IgD-negative memory B cell (primary cell): Measurements from ENCODE around the gene IVD. TPM values are rescaled to one million over a fixed set of nuclear protein-coding genes. Genes with fewer than 3 reads are reported as not detected.
"Not testable (repeated sequence)": the region's sequence is repeated elsewhere in the genome, so short reads cannot be mapped to it uniquely, and the experiment has no call there.

Experiments used
- H3K27ac Mint-ChIP-seq, 3 donors: one replicate each; pipeline ENCODE4 v1.8.0; 2020 to 2022; ENCODE audit warnings: mild to moderate bottlenecking in 3 of 3, mixed read lengths in 3 of 3, moderate library complexity in 1 of 3
- H3K27me3 Mint-ChIP-seq: one replicate; pipeline ENCODE4 v1.8.0; 2021; ENCODE audit warnings: mixed read lengths
- H3K36me3 Mint-ChIP-seq: one replicate; pipeline ENCODE4 v1.8.0; 2020; ENCODE audit warnings: mild to moderate bottlenecking, mixed read lengths
- H3K4me1 Mint-ChIP-seq, 3 donors: one replicate each; pipeline ENCODE4 v1.8.0; 2020 to 2022; ENCODE audit warnings: mixed read lengths in 3 of 3, mild to moderate bottlenecking in 1 of 3
- H3K4me3 Mint-ChIP-seq, 4 donors: one replicate each; pipeline ENCODE4 v1.8.0; 2020 to 2022; ENCODE audit warnings: mild to moderate bottlenecking in 4 of 4, mixed read lengths in 4 of 4, moderate library complexity in 3 of 4
- H3K9me3 Mint-ChIP-seq, 3 donors: one replicate each; pipeline ENCODE4 v1.8.0; 2020 to 2021; ENCODE audit warnings: mixed read lengths in 3 of 3, mild to moderate bottlenecking in 1 of 3
- polyA plus RNA-seq: library from polyadenylated mRNA; unstranded; fragments of 300-500 nt; fragmentation: Illumina TruSeq; gene quantifications from one replicate; pipeline ENCODE4 v1.2.3, GENCODE V29; 2021

Gene IVD
- polyA plus RNA-seq, 1 donor from 2014 or later, result 55.5 TPM

- H3K27ac Mint-ChIP-seq, result peak overlapping the region in 1 of 3 donors; percentile 76
- H3K36me3 Mint-ChIP-seq, result no peaks in the 10 kb centered on the region
- H3K4me1 Mint-ChIP-seq, result peaks cover 24 to 42% (median 34%) of the 10 kb centered on the region in 3 donors
- no peaks in the 10 kb centered on the region for H3K9me3 Mint-ChIP-seq
- no peaks in the 10 kb centered on the region for H3K27me3 Mint-ChIP-seq
- peak overlapping the region in 3 of 4 donors; percentile 34 to 92 (median 44) for H3K4me3 Mint-ChIP-seq
Observed at GRCh38 chr15:40445421-40445922, 39.9 kb downstream of the IVD start.

- peaks cover 25 to 46% (median 35%) of the 10 kb centered on the region in 3 donors for H3K4me1 Mint-ChIP-seq
- no peak overlapping the region for H3K27ac Mint-ChIP-seq
- H3K36me3 Mint-ChIP-seq, result no peaks in the 10 kb centered on the region
- no peaks in the 10 kb centered on the region for H3K9me3 Mint-ChIP-seq
- no peak overlapping the region for H3K4me3 Mint-ChIP-seq
- no peaks in the 10 kb centered on the region for H3K27me3 Mint-ChIP-seq
Observed at GRCh38 chr15:40446144-40446543, 40.5 kb downstream of the IVD start.

DNA sequence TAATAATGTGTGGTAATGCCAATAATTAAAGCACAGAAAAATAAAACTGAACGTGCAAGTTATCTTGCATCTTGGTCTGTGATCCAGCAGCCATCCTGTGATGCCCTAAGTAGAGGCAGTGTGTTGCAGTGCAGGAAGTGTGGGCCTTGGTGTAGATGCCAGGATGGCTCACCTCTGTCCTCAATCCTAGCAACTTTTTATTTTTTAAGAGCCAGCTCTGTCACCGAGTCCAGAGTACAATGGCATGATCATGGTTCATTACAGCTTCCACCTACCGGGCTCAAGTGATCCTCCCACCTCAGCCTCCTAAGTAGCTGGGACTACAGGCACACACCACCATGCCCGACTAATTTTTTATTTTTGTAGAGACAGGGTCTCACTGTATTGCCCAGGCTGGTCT lies 42.8 kb downstream of the IVD start:
- H3K27me3 Mint-ChIP-seq, result no peaks in the 10 kb centered on the region
- H3K4me1 Mint-ChIP-seq, result peaks cover 35 to 56% (median 45%) of the 10 kb centered on the region in 3 donors
- no peak overlapping the region for H3K27ac Mint-ChIP-seq
- H3K4me3 Mint-ChIP-seq, result no peak overlapping the region
- no peaks in the 10 kb centered on the region for H3K9me3 Mint-ChIP-seq
- no peaks in the 10 kb centered on the region for H3K36me3 Mint-ChIP-seq

- Mint-ChIP-seq H3K4me3 (no peak overlapping the region), H3K27me3 (no peaks in the 10 kb centered on the region), H3K36me3 (no peaks in the 10 kb centered on the region), H3K4me1 (peaks cover 35 to 54% (median 45%) of the 10 kb centered on the region in 3 donors), H3K9me3 (no peaks in the 10 kb centered on the region), H3K27ac (no peak overlapping the region)
Observed at GRCh38 chr15:40449275-40449674, 43.7 kb downstream of the IVD start.

- H3K4me3 Mint-ChIP-seq, result no peak overlapping the region
- H3K36me3 Mint-ChIP-seq, result no peaks in the 10 kb centered on the region
- H3K4me1 Mint-ChIP-seq, result peaks cover 32 to 53% (median 44%) of the 10 kb centered on the region in 3 donors
Observed at GRCh38 chr15:40450047-40450446, 44.5 kb downstream of the IVD start.

DNA sequence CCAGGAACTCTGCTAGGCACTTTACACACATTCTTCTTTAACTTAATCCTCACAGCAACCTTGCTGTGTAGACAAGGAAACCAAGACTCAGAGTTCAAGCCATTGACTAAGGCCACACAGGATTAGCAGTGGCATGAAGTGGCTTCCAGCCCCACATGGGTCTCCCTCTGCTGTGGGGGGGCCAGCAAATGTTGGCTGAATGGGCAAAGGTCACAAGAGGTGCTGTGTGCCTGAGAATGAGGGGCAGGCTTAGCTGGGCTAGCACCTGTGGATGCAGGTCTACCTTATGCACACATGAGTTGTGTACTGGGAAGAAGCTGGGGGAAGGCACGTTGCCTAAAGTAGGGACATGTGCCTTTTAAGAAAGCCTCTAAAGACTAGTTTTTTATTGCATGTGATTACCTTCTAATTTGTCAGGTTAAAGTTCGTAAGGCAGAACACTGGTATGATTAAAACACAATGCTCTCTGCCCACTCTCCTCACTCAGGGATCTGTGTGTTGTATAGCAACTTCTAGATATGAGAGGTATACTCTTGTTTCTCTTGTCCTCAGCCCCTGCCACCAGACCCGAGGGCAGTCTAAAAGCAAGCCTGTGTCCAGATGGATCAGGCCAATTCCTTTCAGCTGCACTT lies 46.0 kb downstream of the IVD start:
- Mint-ChIP-seq H3K9me3 (no peaks in the 10 kb centered on the region), H3K27me3 (no peaks in the 10 kb centered on the region), H3K4me1 (peaks cover 37 to 53% (median 44%) of the 10 kb centered on the region in 3 donors), H3K27ac (peak overlapping the region in 1 of 3 donors; percentile 59), H3K4me3 (peak overlapping the region in 2 of 4 donors; percentile 11 to 68), H3K36me3 (no peaks in the 10 kb centered on the region)

More at GRCh38 chr15:40450047-40450446, 44.5 kb downstream of the IVD start:
- Mint-ChIP-seq H3K27ac (no peak overlapping the region), H3K9me3 (no peaks in the 10 kb centered on the region), H3K27me3 (no peaks in the 10 kb centered on the region)

GRCh38 chr15:40452296-40453090 lies 46.9 kb downstream of the IVD start:
- Mint-ChIP-seq H3K4me3 (no peak overlapping the region), H3K36me3 (no peaks in the 10 kb centered on the region), H3K9me3 (no peaks in the 10 kb centered on the region), H3K27me3 (no peaks in the 10 kb centered on the region), H3K4me1 (peaks cover 37 to 51% (median 44%) of the 10 kb centered on the region in 3 donors), H3K27ac (peak overlapping the region in 1 of 3 donors; percentile 59)

DNA sequence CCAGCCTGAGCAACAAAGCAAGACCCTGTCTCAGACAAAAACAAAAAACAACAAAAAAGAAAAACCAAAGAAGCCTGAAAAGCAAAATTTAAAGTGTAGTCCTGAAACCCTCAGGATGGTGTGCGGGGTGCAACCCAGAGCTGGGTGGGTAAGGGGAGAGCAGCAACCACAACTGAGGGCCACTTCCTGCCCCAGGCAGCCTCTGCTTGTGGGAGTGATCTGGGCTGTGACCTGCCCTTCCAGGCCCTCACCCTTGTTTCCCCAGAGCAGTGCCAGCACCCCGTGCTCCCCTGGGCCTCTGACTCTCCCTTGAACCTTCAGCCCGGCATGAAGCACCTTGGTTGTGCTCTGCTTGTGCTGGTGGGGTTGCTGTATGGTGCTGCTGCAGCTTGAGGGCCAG lies 48.3 kb downstream of the IVD start:
- peak overlapping the region in 1 of 3 donors; percentile 90 for H3K27ac Mint-ChIP-seq
- not testable (repeated sequence) for H3K9me3 Mint-ChIP-seq, H3K36me3 Mint-ChIP-seq, H3K27me3 Mint-ChIP-seq
- H3K4me1 Mint-ChIP-seq, result peaks cover 37 to 51% (median 44%) of the 10 kb centered on the region in 3 donors
- peak overlapping the region in 2 of 4 donors; percentile 38 to 62 for H3K4me3 Mint-ChIP-seq

DNA sequence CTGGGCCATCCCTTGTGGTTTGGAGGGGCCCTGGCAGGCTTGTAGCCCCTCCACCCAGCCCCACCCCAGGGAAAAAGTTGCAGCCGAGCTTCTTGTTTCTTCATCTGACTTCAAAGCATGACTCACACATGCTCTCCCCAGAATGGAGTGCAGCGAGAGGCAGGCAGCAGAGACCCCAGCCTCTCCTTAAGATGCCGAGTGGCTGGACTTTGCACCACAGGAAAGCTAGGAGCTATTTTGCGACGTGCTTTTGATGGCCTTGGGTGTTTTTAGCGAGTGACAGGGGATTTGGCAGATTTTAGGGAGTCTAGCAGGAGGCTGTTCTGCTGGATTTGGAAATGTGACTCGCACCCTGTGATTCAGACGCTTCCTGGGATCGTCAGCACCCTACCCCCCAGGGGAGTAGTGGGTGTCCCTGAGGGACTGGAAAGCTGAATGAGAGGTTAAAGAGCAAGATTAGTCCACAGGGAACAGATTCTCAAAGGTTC lies 49.4 kb downstream of the IVD start:
- no peaks in the 10 kb centered on the region for H3K27me3 Mint-ChIP-seq
- H3K27ac Mint-ChIP-seq, result peak overlapping the region in 1 of 3 donors; percentile 27
- peaks cover 35 to 46% (median 37%) of the 10 kb centered on the region in 3 donors for H3K4me1 Mint-ChIP-seq
- peak overlapping the region in 2 of 4 donors; percentile 54 to 71 for H3K4me3 Mint-ChIP-seq
- no peaks in the 10 kb centered on the region for H3K36me3 Mint-ChIP-seq
- H3K9me3 Mint-ChIP-seq, result no peaks in the 10 kb centered on the region

DNA sequence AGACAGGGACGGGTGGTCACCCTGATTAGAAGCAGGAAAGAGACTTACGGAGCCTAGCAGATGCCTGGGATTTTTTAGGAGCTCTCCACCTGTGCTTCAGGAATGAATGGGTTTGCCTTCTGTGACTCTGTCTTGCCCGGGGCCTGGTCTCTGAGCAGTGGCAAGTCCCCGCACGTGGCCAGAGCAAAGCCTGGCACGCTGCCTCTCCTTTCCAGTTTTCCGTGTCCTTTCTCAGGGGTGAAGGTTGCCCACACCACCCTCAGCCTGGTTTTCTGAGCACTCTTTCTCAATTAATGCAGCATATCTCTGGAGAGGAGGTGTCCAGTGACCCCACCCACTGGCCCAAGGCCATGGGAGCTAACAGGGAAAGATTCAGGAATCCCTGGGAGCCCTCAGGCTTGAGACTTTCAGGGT lies 50.7 kb downstream of the IVD start:
- Mint-ChIP-seq H3K27me3 (no peaks in the 10 kb centered on the region), H3K4me1 (peaks cover 30 to 35% (median 31%) of the 10 kb centered on the region in 3 donors), H3K4me3 (no peak overlapping the region), H3K9me3 (no peaks in the 10 kb centered on the region), H3K36me3 (no peaks in the 10 kb centered on the region), H3K27ac (no peak overlapping the region)

DNA sequence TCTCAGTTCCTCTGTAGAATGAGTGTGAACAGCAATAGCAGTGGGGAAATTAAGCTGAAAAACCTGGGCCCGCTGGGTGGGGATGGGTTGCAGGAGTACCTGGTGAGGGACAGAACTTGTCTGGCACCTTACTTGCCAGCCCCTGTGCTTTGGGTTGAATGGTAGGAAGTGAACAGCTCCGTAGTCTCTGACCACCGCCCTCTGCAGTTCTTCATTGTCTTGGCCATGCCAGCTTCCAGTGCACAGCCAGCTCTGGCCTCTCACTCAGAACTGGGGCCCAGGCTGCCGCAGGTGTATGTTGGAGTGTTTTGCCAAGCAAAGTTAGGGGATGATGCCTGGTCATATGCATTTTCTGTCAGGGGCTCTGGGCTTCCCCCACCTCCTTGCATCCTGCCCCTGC lies 51.1 kb downstream of the IVD start:
- no peaks in the 10 kb centered on the region for H3K36me3 Mint-ChIP-seq
- no peak overlapping the region for H3K4me3 Mint-ChIP-seq
- peaks cover 25 to 31% (median 28%) of the 10 kb centered on the region in 3 donors for H3K4me1 Mint-ChIP-seq
- no peaks in the 10 kb centered on the region for H3K9me3 Mint-ChIP-seq
- H3K27ac Mint-ChIP-seq, result no peak overlapping the region
- no peaks in the 10 kb centered on the region for H3K27me3 Mint-ChIP-seq

GRCh38 chr15:40458495-40459371 lies 53.1 kb downstream of the IVD start:
- peaks cover 7 to 15% (median 13%) of the 10 kb centered on the region in 3 donors for H3K4me1 Mint-ChIP-seq
- H3K27ac Mint-ChIP-seq, result no peak overlapping the region
- no peaks in the 10 kb centered on the region for H3K36me3 Mint-ChIP-seq
- no peaks in the 10 kb centered on the region for H3K9me3 Mint-ChIP-seq
- H3K4me3 Mint-ChIP-seq, result no peak overlapping the region
- H3K27me3 Mint-ChIP-seq, result no peaks in the 10 kb centered on the region

DNA sequence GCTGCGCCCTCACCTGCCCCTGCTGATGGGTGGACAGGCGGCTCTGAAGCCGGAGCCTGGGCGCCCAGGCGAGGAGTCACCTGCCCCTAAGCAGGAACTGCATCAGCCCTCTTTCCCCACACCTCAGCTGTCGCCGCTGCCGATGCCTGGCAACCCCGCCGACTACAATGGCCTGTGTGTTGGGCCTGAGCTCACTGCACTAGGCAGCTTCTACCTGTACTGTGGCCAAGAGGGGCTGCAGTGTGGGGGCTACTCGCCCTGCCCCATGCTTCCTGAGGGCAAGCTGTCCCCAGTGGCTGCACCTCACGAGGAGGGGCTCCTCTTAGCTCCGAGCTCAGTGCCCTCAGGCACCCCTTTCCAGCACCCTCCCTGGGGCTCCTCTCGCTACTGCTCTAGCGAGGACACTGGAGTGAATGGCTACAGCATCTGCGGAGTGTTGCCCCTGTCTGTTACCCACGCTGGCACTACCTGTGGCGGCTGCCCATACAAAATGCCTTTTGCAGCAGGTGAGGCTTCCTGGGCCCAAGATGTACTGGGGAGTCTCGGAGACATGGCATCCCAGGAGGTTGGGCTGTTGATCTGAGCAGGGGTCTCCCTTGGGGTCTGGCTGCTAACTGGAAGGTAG lies 53.9 kb downstream of the IVD start:
- no peaks in the 10 kb centered on the region for H3K36me3 Mint-ChIP-seq
- no peak overlapping the region for H3K27ac Mint-ChIP-seq
- no peaks in the 10 kb centered on the region for H3K27me3 Mint-ChIP-seq
- H3K9me3 Mint-ChIP-seq, result no peaks in the 10 kb centered on the region
- H3K4me3 Mint-ChIP-seq, result no peak overlapping the region
- peaks cover 0 to 11% (median 7%) of the 10 kb centered on the region in 3 donors for H3K4me1 Mint-ChIP-seq

- H3K27ac Mint-ChIP-seq, result peak overlapping the region in 1 of 3 donors; percentile 62
- no peaks in the 10 kb centered on the region for H3K36me3 Mint-ChIP-seq
- peaks cover 0 to 6% (median 2%) of the 10 kb centered on the region in 3 donors for H3K4me1 Mint-ChIP-seq
- H3K9me3 Mint-ChIP-seq, result no peaks in the 10 kb centered on the region
- no peaks in the 10 kb centered on the region for H3K27me3 Mint-ChIP-seq
- no peak overlapping the region for H3K4me3 Mint-ChIP-seq
Observed at GRCh38 chr15:40460404-40460803, 54.8 kb downstream of the IVD start.
